GM19372 (cell line): ENCODE data around the gene ABCA8.
"Not testable (repeated sequence)": the region's sequence is repeated elsewhere in the genome, so short reads cannot be mapped to it uniquely, and the experiment has no call there.

Source experiments
- ATAC-seq: cut with Tn5 transposase; IDR thresholded peaks from one replicate; pipeline ENCODE4 v1.9.1; 2021; ENCODE audit warnings: mild to moderate bottlenecking, low read depth, moderate library complexity; ENCODE audit not compliant: unreplicated experiment

Gene ABCA8

DNA sequence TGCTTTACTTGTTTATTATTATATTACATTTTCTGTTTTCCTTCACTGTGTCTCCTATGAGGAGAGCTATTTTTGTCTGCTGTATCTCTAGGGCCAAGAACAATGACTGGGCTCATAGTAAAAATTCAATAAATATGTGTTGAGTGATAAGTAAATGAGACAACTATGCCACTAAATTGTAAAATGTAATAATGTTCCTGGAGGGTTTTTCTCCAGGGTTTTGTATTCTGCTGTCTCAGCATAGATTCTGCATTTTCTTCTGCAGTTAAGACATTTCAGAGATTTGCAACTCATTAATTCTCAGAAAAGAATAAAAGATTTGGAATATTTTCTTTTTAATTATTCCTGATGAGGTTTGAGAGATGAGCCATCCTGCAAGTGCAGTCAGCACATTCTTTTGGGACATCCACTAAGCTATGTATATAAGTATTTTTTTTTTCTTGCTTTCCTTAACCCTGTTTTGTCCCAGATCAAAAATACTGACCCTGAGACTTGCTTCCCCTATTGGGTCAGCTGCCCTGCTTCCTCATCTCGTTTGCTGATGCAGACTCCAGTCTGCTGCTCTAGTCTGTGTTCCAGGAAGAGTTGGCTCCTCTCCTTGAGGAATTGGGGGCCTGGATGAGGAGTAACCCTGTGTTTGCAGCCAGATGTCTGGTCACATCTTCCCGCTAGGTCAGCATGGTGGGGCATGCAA lies 122.9 kb downstream of the ABCA8 start:
- ATAC-seq = no peak

GRCh38 chr17:68831170-68831569 lies 124.0 kb downstream of the ABCA8 start:
- ATAC-seq = no peak

DNA sequence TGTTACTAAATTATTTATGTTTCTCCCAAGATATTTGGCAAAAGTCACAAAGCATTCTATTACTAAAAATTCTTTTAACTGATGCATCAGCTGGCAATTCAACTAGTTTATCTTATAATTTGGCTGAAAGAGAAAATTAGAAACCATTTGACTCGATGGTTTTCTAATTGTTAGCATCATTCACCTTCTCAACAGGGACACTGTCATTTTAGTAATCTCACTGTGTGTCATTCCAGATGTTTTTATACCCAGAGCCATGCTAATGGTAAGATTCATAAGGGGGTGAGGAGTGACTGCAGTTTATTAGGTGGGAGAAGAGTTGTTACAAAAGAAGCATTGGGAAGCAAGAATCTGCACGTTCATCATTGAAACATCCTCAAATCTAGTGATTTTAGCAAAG lies 124.9 kb downstream of the ABCA8 start:
- no peak for ATAC-seq

- ATAC-seq = no peak
Measured at GRCh38 chr17:68829211-68829610, 126.0 kb downstream of the ABCA8 start.

- no peak for ATAC-seq
Measured at GRCh38 chr17:68824707-68825106, 130.5 kb downstream of the ABCA8 start.

- not testable (repeated sequence) for ATAC-seq
Measured at GRCh38 chr17:68824185-68824584, 131.0 kb downstream of the ABCA8 start.

GRCh38 chr17:68822719-68823289 lies 132.4 kb downstream of the ABCA8 start:
- no peak for ATAC-seq

GRCh38 chr17:68821860-68822696 lies 133.1 kb downstream of the ABCA8 start:
- no peak for ATAC-seq

- ATAC-seq = no peak
Measured at GRCh38 chr17:68820825-68821481, 134.2 kb downstream of the ABCA8 start.

DNA sequence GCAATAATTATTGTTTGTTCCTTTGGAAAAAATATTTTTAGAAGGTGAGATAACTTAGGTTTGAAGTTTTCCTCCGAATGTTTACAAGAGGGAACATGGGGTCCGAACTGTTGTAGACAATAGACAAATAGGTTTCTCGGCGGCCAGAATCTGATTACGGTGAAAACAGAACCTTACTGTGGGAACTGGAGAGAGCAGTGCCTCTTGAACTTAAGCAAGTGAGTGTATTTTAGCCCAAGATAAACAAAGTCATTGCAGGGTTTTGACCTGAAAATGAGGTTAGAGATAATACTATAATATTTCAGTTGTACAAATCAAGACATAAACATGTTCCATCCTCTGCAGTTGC lies 134.7 kb downstream of the ABCA8 start:
- ATAC-seq = no peak

- no peak for ATAC-seq
Measured at GRCh38 chr17:68819465-68819864, 135.7 kb downstream of the ABCA8 start.
